GM19239 (cell line): ENCODE data around the gene CTAGE1.
"Not testable (repeated sequence)": the region's sequence is repeated elsewhere in the genome, so short reads cannot be mapped to it uniquely, and the experiment has no call there.

ENCODE experiments used
- DNase-seq: peaks from one replicate; pipeline ENCODE4 v3.0.0; 2011; ENCODE audit warnings: low spot score; ENCODE audit not compliant: insufficient read length
- FAIRE-seq: peaks from 2 replicates; lab custom pipeline; 2011; peaks lifted over from hg19 to GRCh38; lab: Jason Lieb, UNC

CTAGE1 gene

GRCh38 chr18:22399949-22400348 lies 17.8 kb downstream of the CTAGE1 start:
- FAIRE-seq (no peak), DNase-seq (no peak)

GRCh38 chr18:22398464-22398863 lies 19.3 kb downstream of the CTAGE1 start:
- no peak for DNase-seq
- no peak for FAIRE-seq

DNA sequence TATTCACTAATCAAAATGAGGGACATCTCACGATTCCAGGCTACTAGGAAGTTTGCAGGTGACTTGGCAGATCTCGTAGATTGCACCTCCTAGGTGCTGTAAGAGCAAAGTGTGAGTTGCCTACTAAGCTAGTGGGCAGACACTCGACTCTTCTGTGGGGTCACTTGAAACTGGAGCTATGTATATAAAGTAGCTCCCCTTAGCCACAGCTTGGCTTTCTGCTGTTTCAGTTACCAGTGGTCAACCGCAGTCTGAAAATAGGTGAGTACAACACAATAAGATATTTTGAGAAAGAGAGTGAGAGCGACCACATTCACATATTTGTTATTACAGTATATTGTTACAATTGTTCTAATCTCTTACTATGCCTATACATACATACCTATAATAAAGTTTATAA lies 23.3 kb downstream of the CTAGE1 start:
- FAIRE-seq = no peak
- DNase-seq = no peak

DNA sequence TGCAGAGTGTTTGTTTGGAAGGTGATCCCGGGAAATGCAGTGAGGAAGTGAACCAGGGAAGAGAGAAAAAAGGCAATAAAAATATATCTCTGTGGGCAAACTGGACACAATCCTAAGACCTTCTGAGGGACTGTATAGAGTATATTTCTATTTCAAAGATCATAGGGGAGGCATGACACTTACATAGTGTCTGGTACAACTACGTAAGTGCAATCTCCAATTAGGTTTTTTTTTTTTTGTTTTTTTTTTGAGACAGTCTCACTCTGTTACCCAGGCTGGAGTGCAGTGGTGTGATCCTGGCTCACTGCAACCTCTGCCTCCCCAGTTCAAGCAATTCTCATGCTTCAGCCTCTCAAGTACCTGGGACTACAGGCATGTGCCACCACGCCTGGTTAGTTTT lies 24.6 kb downstream of the CTAGE1 start:
- not testable (repeated sequence) for DNase-seq, FAIRE-seq

- DNase-seq (no peak), FAIRE-seq (no peak)
Observed at GRCh38 chr18:22391407-22392345, 26.0 kb downstream of the CTAGE1 start.

DNA sequence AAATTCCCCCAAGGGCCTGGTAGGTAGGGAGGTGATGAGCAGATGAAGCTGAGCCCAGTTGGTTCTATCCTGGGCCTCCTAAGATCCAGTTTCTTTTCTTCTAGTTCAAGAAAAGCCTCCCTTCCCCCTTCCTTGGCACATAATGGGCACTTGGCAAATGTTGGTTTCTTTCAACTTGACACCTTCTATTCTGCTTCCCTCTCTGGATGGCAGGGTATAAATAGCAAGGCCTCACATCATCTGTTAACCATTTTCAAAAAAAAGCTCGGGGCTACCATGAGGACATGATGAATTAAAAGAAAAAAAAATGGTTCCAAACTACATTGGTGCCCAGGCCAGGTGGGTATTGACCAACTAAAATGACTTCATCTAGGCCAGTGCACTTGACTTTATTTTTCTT lies 29.9 kb downstream of the CTAGE1 start:
- DNase-seq (no peak), FAIRE-seq (no peak)

DNA sequence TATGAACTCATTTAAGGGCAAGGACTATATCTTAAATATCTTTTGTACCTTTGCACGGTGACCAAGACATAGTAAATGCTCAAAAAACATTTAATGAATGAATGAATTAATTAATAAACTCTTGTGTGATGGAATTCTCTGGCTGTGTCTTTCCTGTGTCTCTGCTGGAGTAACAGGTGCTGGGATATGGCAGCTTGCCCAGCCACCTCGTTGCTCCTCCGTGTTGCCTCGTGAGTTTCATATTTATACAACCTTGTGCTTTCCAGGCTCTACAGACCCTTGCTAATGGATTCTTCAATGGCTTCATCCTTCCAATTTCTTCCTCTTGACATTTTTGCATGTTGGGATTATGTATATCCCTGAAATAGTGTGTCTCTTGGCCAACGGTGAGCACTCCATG lies 30.4 kb downstream of the CTAGE1 start:
- FAIRE-seq = no peak
- DNase-seq = no peak

DNA sequence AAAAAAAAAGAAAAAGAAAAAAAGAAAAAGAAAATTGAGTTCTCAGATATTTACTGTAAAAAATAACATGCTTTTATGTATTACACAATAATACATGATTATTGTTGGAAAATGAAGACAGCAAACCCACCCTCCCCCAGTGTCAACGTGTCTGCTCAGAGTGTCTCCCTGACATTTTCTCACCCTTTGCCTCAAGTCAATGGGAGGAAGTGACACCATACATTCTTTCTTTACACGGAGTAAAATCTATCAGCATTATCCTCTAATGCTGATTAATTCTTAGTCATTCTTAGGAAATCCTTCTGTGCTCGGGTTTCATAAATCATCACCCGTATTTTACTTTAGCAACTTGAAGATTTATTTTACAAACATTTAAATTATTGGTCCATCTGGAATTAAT lies 32.0 kb downstream of the CTAGE1 start:
- no peak for DNase-seq
- no peak for FAIRE-seq

DNA sequence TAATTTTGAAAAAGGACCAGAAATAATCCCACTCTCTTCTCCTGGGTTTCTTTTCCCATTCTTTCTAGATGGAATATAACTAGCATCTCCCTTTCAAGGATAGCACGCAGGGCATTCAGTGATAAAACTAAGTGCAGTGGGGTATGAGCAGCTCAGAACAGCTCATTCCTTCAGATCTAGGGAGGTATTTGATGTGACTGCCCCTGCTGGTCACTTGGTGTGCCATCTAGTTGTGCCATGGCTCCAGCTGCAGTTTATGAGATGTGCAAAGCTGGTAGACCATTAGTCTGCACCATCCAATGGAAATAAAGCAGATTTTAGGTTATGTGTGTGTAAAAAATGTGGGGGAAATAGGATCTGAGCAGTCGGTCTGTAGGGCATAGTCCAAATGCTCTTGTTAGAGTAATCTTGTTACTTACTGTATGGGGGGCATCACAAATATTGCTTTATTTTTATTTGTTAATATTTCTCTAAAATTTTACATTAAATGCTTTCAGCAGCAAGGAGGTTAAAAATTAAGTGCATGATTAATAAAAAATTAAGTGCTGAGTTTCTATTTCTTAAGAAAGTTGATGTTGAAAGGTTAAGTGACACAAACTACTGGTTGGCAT lies 38.9 kb downstream of the CTAGE1 start:
- FAIRE-seq = no peak
- DNase-seq = no peak

GRCh38 chr18:22377769-22378168 lies 39.9 kb downstream of the CTAGE1 start:
- DNase-seq = no peak
- FAIRE-seq = no peak

DNA sequence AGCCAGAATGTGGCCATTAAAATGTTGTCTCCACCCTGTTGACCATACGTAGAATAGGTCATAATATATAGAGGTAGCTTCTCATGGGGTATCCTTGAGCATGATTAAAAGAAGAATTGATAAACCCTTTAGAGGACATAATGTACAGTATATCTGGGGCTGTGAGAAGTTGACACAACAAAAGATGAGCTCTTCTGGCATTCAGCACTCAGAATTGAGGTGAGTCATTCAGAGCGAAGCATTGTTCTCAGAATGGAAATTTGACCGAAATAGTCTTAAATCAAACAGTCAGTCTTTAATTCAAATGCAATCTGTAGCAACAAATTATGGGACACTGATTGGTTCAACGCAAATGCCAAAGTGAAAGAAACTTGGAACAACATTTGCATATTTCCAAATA lies 47.3 kb downstream of the CTAGE1 start:
- FAIRE-seq = no peak

GRCh38 chr18:22368021-22368420 lies 49.7 kb downstream of the CTAGE1 start:
- DNase-seq (no peak), FAIRE-seq (no peak)

More for the DNA sequence above, 47.3 kb downstream of the CTAGE1 start:
- DNase-seq = no peak

DNA sequence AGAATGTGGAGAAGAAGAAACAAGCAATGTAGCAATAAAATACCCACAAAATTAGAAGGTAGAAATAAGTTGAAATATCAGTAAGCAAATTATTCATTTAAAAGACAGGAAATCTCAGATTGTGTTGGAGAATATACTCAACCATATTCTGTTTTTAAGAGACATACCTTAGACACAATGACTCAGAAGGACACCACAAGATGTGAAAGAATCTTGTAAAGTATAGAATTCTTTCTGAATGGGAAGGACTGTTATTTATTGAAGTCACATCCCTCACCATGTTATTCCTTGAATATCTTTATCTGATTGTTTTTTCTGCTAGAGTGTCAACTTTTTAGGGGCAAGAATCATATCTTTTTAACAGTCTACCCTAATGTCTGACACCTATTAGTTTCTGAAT lies 50.4 kb downstream of the CTAGE1 start:
- DNase-seq (no peak), FAIRE-seq (no peak)

DNA sequence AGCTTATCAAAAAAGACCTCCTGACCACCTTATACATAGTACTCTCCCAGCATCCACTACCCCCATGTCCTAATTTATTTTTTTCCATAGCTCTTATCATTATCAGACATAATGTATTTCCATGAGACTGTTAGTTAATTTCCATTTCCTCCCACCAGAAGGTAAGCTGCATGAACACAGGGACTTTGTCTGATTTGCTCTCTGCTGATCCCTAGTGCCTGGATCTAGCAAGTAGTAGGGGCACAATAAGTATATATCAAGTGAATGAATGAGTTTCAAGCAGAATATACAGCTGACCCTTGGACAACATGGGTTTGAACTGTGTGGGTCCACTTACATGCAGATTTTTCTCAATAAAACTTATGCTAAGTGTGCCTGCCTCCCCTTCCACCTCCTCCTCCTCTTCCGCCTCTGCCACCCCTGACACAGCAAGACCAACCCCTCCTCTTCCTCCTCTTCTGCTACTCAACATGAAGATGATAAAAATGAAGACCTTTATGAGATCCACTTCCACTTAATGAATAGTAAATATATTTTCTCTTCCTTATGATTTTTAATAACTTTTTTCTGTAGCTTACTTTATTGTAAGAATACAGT lies 53.8 kb downstream of the CTAGE1 start:
- no peak for FAIRE-seq
- DNase-seq = no peak
